GM15510 (cell line): Measurements from ENCODE around the gene SGPL1.

Source experiments
- POLR2A ChIP-seq: IDR thresholded peaks from 3 replicates; pipeline ENCODE4 v1.6.1; 2011; ENCODE audit warnings: borderline replicate concordance; ENCODE audit not compliant: insufficient read length; ENCODE audit errors: extremely low read depth

The SGPL1 gene

DNA sequence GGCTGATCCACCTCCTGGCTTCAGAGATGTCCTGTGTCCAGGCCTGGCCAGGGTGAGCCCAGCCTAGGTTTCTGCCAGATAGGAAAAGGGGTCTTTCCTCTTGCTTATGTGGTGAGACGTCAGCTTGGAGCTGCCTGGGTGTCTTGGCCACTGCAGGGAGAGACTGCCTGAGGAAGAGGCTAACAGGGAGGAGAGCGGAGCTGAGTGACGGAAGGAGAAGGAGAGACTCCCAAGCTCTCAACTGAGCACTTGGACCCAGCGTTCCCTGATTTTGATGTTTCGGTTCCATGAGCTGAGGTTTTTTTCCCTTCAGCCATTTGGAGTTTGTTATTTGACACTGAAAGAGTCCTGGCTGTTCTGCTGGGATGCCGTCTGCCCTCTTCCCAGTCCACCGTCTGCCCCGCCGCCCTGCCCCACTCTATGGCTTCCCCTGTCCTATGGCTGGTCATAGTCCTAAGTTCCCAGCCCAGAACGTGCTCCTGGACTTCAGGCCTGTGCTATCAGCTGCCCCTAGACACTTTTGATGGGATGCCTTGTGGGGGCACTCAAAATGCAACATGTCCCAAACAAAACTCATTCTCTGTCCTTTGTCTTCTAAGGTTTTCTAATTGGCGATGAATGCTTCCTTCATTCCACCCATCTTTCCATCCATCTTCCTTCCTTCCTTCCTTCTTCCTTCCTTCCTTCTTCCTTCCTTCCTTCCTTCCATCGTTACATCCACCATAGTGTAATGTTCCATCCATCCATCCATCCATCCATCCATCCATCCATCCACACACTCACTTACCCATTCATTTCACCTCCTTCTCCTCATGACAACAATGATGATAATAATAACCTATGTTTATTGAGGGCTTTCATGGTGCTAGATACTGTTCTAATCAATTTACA is 92.9 kb downstream of the SGPL1 start:
- TF ChIP-seq POLR2A = no peak

DNA sequence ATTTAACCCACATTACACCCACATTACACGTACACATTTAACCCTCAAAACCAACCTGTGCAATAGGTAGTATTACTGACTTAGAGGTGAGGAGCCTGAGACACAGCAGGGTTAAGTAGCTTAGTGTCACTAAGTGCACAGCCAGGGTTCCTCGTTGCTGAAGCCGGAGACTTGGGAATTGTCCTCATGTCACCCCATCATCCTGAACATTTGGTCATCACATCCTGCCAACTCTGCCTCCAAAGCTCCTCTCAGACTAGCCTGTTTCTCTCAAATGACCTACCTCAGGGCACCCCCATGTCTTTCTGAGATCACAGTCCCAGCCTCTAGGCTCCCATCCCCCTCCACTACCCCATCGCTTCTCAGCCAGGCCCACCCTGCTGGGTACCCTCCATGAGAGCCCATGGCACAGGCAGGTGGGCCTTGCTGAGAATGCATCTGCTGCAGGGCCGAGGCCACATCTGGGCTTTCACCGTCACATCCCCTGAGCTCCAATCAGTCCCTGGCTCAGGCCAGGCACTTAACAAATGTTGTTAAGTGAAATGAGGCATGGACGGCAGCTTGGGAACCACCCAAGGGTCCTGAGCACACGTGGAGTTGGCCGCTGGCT is 93.7 kb downstream of the SGPL1 start:
- no peak for TF ChIP-seq POLR2A

DNA sequence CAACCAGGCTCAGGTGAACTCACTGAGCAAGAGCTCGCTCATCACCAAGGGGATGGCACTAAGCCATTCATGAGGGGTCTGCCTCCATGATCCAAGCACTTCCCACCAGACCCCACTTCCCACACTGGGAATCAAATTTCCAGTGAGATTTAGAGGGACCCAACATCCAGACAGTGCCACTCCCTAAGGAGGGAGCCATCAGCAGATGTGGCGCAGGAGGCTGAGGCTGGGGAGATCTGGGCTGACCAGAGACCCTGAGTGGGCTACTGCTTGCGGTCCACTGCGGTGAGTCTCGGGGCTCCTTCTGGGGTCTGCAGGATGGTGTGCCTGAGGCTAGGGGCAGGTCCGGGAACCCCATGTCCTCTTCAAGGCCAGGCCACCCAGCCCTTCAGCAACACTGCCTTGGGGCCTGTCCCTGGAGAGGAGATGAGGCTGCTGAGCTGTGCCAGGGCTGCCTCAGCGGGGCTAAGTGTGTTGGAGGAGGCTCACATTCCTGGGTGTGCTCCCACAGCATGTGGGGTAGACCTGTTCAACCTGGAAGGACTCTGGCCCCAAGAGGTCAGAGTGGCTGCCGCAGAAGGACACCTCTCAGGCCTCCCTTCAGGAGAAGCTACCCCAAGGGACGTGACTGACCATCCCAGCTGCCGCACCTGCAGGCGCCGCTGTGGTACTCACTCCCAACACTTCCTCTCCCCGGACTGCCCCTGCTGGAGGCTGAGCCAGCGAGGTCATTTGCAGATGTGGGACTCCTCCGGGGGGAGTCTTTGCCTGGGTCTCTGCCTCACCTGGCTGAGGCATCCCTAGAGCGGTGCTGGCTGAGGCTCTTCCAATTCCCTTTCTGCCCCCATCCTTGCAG is 95.0 kb downstream of the SGPL1 start:
- no peak for TF ChIP-seq POLR2A

DNA sequence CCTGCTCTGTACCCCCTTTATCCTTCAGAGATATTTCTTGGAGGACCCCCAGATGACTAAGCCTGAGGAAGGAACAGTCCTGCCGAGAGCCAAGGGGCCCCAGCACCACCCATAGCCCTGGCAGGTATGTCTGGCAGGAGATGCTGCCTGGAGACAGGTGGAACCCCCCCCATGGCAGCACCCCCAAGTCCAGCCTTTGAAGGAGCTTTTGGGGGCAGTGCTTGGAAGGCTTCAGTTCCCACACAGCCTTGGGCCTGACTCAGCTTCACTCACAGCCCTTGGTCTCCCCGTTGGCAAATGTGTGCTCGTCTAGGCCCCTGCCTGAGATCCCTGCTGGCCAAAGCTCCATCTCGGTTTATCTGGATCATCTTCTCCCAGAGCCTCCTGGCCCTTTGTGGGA is 95.6 kb downstream of the SGPL1 start:
- no peak for TF ChIP-seq POLR2A

DNA sequence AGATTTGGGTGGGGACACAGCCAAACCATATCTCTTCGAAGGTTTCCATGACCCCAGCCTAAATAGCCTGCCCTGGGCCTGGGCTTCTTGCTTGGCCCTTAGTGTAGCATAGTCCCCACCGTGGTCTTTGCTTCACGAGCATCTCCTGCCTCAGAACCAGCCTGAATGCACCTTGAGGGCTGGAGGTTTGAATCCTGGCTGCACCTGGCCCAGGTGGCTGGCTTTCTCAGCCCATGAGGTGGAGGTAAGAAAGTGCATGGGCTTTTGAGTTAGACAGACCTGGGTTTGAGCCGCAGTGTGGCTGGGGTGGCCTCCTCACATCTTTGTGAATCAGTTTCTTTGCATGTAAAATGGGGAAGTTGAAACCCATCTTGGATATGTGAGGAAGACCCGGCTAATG is 96.8 kb downstream of the SGPL1 start:
- no peak for TF ChIP-seq POLR2A

DNA sequence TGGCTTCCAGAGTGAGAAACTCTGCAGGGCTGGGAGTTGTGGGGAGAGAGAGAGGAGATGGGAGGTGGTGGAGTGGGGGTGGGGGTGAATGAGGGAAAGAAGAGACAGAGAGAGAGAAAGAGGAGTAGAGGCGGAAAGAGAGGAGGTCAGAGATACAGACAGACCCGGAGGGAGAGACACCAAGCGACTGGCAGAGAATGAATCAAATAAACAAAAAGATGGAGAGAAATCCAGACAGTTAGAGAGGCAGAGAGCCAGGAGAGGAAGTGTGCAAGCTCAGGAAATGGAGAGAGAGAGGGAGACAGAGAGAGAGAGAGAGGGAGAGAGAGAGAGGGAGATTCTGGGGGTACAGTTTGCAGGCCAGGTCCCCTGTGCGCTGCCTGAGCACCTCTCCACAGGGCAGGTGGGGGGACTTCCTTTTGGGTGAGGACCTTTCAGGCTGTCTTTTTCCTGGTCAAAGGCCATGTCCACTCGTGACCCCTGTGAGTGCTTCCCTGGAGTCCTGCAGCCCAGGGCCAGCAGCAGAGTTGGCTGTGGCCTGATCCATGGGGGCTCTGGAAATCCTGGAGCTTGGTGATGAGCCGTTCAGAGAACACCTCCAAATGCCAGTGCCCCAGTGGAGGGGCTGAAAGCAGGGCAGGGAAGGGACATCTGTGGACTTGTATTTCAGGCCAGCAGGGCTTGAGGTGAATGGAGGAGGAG is 97.6 kb downstream of the SGPL1 start:
- no peak for TF ChIP-seq POLR2A

DNA sequence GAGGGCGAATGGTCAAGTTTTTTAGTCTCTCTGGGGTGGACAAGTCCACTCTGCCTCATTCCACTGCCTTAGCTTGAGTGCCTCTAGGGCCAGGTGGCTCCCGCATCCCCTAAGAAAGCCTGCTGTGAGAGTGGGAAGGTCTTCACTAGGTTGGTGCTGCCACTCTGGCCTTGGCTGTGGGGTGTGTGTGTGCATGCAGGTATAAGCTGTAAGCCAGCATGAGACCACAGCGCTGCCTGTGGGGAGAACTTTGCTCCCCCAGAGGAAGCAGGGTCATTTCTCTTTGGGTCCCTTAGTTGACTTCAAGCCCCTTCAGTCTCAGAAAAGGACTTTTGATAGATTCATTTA is 98.1 kb downstream of the SGPL1 start:
- no peak for TF ChIP-seq POLR2A

DNA sequence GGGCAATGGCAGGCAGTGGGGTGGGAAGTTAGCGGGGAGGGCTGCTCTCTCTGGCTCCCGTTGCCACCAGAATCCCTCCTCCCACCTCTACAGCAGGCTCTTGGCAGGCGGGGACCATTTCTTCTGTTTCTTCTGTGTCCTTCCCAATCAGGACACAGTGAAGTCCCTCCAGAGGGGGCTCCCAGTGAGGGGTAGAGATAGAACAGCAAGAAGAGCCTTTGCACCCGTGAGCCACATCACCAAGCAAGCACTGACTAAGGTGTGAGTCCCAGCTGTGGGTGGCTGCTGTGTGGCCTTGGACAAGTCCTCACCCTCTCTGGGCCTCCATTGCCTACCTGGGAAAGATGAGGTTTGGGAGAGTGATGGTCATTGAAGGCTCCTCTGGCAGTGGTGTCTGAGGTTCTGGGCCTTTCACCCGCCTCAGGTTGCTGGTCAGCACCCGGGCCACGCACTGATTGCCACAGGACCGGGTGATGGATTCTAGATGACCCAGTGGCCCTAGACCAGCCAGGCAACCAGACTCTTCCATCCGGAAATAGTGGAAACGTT is 98.6 kb downstream of the SGPL1 start:
- TF ChIP-seq POLR2A = no peak

DNA sequence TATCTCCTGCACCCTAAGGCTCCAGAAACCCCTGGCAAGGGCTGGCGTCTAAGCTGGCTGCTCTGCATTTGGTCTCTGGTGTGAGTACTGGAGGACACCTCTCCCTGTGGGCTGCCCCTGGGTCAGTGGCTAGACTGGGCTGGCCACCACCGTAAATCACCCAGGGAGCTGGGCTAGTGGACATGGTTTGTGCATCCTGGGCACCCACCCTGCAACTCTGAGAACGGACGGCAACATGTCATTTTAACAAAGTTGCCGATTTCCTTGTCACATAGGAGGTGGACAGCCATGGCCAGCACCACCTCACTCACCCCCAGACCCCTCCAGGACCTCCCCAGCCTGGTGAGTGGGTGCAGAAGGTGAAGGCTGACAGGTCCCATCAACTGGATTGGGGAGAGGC is 99.5 kb downstream of the SGPL1 start:
- no peak for TF ChIP-seq POLR2A

DNA sequence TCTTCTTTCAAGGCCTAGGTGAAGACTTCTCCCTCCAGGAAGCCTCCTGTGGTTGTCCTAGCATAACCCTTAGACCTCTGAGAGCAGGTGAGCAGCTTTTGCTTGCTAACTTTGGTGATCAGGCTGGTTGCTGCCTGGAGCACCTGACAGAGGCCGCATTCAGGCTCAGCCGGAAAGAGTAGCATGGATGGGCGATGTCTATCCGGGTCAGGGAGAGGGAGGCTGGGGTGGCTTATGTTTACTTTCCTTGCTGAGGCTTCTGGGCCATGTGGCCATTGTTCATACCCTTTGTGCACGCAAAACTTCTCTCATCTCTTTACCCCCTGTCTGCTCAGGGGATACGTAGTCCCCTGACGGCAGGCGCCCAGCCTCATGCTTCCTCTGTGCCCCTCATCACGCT is 100.1 kb downstream of the SGPL1 start:
- no peak for TF ChIP-seq POLR2A

DNA sequence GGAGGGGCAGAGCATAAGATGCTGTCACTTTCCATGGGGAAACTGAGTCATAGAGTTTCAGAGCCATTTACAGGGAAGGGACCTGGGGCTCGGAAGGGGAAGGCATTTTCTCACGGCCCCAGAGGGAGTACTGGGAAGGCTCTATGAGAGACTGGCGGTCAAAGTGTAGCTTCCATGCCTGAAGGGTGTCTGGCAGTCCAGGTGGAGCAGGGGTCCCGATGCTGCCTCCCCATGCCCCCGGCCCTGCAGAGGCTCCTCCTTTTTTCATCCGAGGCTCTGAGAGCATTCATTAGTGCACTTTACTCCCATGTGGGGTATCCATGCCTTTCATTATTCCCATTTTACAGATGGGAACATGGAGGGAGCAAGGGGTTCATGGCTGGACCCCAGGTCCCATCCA is 100.5 kb downstream of the SGPL1 start:
- TF ChIP-seq POLR2A = no peak

DNA sequence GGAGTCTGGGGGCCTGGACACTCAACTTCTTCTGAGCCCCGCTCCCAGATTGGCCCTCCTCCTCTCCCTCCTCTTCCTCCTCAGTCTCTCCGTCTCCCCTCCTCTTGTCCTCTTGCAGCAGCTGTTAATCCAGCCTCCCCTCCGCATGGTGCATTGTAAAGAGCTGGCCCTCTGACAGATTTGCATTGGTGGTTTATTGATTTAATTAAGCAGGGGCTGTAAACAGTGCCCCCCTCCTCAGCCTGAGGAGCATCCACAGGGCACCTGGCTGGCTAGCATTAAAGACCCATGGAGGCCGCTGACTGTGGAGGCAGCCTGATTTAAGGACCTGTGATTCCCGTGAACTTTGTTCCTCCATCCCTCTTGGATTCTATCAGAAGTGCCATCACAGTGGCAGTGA is 101.5 kb downstream of the SGPL1 start:
- no peak for TF ChIP-seq POLR2A

DNA sequence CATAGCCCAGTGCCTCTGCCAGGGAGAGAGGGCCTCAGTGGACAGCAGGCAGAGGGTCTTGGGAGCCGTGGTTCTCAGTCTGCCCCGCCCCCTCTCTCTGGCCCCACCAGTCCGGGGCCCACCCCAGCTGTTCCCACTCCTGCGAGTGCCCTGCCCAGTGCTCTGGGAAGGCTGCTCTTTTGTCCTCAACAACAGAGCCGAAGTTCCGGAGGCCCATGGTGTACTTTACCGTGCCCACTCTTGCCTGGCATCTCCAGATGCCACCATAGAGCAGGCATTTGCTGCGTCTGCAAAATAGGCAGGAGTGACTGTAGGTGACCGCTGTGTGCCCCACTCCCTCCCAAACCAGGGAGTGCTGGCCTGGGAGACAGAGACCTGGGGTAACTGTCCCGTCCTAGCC is 101.9 kb downstream of the SGPL1 start:
- no peak for TF ChIP-seq POLR2A

DNA sequence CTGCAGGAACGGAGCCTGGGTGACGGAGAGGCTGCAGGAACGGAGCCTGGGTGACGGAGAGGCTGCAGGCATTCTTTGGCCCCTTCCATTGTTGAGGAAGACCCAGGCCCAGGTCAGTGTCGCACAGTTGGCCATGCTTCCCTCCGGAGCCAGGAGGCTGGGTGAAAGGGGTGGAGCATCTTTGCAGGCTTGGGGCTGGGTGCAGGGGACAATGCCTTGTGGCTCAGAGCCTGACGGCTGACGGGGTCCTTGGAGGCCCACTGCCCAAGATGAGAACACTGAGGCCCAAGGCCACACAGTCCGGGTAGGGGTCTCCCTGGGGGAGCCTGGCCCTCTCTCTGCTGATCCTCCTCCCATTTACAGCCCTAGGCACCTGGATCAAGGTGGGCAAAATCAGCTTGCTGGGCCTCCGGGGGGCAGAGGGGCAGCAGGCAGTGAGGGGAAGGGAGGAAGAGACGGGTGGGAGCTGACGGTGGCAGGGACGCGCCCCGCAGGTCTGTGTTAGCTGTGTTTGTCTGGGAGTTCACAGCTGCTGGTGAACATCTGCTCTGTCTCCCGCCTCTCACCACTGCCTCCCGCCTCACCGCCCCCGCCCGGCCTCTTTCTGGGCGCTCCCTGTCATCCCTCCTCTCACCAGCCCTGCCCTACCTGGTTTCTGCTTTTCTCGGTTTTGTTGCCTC is 103.2 kb downstream of the SGPL1 start:
- TF ChIP-seq POLR2A = no peak
